ENCODE data around the gene CKAP4.

GRCh38 chr12:106224355-106224706, 23.5 kb downstream of the CKAP4 start:
- TF ChIP-seq CTCF (IDR thresholded peaks at IDR 0.05; ENCODE audit: extremely low read depth in 1 of 2, insufficient read depth in 1 of 2, low read depth in 1 of 2, low read length in 2 of 2) (no peak), MYC (IDR thresholded peaks at IDR 0.05; ENCODE audit: low read depth, low read length) (no peak), POLR2AphosphoS5 (IDR thresholded peaks at IDR 0.05; ENCODE audit: insufficient read depth, low read depth, low read length) (no peak), POLR2A (IDR thresholded peaks at IDR 0.05; ENCODE audit: low read depth, low read length) (no peak)

All from endothelial cell of umbilical vein (primary cell).